Kidney (tissue), 14 donors: ENCODE results near the gene ITPKB. TPM values are rescaled to one million over a fixed set of nuclear protein-coding genes. Genes with fewer than 3 reads are reported as not detected.

Experiments used
- DNase-seq, 5 donors: peaks; one replicate each; pipeline ENCODE4 v3.0.0-alpha.2; 2013 to 2020
- FAIRE-seq: peaks from 2 replicates; lab custom pipeline; 2012; peaks lifted over from hg19 to GRCh38; lab: Jason Lieb, UNC
- H3K27ac ChIP-seq, 2 donors: one replicate each; pipeline ENCODE4 v1.7.0; 2013; ENCODE audit warnings: low read depth in 2 of 2, low read length in 2 of 2, inconsistent platforms in 1 of 2
- H3K27me3 ChIP-seq: one replicate; pipeline ENCODE4 v1.7.1; 2013; ENCODE audit warnings: low read length, inconsistent platforms; ENCODE audit not compliant: control insufficient read depth, insufficient read depth
- H3K36me3 ChIP-seq, 3 donors: one replicate each; pipeline versions ENCODE4 v1.7.0 to v1.7.1; 2013; ENCODE audit warnings: low read length in 3 of 3, control low read depth in 1 of 3, inconsistent platforms in 1 of 3; ENCODE audit not compliant: insufficient read depth in 3 of 3, control insufficient read depth in 2 of 3
- H3K4me1 ChIP-seq, 3 donors: one replicate each; pipeline versions ENCODE4 v1.7.0 to v1.7.1; 2013; ENCODE audit warnings: low read length in 3 of 3, inconsistent platforms in 1 of 3, low read depth in 1 of 3; ENCODE audit not compliant: control insufficient read depth in 2 of 3, insufficient read depth in 2 of 3
- H3K4me3 ChIP-seq, 3 donors: one replicate each; pipeline versions ENCODE4 v1.7.0 to v1.8.1; 2013; ENCODE audit warnings: low read length in 3 of 3, control low read depth in 1 of 3, inconsistent platforms in 1 of 3
- H3K9ac ChIP-seq, 3 donors: one replicate each; pipeline versions ENCODE4 v1.7.0 to v1.7.1; 2013; ENCODE audit warnings: low read length in 3 of 3, control low read depth in 1 of 3, inconsistent platforms in 1 of 3
- H3K9me3 ChIP-seq, 3 donors: one replicate each; pipeline versions ENCODE4 v1.7.0 to v1.7.1; 2013; ENCODE audit warnings: low read length in 3 of 3, control low read depth in 1 of 3, inconsistent platforms in 1 of 3; ENCODE audit not compliant: control insufficient read depth in 2 of 3, insufficient read depth in 1 of 3
- intact Hi-C: fragments of 100-400 bp; cut with DNase I; formaldehyde crosslinking; loops from one replicate; pipeline ENCODE4 v1.11.1; 2022
- polyA plus RNA-seq: library from polyadenylated mRNA; stranded (reverse); fragments of 350-450 nt; fragmentation: Illumina TruSeq; extraction: RNeasy Lipid Tissue Mini Kit (QIAGEN cat#74804); gene quantifications from one replicate; pipeline ENCODE4 v1.2.3, GENCODE V29; 2014; ENCODE audit warnings: low read depth, low replicate concordance; ENCODE audit not compliant: insufficient read depth
- total RNA-seq: library from RNA; stranded (reverse); fragmentation: NEBNext Ultra II Directional; extraction: Animal tissue kit (Norgen Biotek cat#: 25700); gene quantifications from one replicate; pipeline ENCODE4 v1.2.1, GENCODE V29; 2021
- TF ChIP-seq, protein P1 (sequence below): IDR thresholded peaks from 3 replicates; pipeline ENCODE4 v1.5.1; 2012; ENCODE audit warnings: mild to moderate bottlenecking, moderate library complexity, borderline replicate concordance; ENCODE audit not compliant: insufficient read depth; ENCODE audit errors: extremely low read depth
- donor health status: control.
- donor health status: control.
- donor health status: control.
- donor health status: control.
- donor health status: control.
- donor health status: DM: yes; HTN: yes; CAD: no.
- donor health status: Normal renal cell carcinoma (clear cell type).

The ITPKB gene
- total and polyA plus RNA-seq, 2 donors from 2014 or later: 20.2 to 39.3 TPM

DNA sequence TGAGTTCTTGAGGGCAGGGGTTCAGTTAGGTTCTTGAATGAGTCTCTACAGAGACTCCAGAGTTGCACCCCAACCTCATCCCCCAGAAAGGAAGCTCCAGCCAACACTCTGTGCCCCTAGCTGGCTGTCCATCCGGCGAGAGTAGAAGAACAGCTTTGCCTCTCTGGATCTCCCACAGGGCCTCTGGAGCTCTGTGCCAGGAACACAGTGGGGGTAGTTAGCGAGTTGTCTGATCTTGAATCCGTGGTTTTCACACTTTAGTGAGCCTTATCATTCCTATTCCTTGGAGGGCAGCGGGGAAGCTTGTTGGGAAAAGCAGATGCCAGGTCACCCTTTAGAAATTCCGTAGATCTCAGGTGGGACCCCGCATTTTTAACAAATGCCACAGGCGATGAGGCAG is 145.5 kb downstream of the ITPKB start:
- Histone ChIP-seq H3K36me3 (no peaks in the 10 kb centered on the region), H3K4me3 (no peak overlapping the region), H3K9ac (no peak overlapping the region), H3K9me3 (no peaks in the 10 kb centered on the region), H3K27ac (no peak overlapping the region), H3K4me1 (no peaks in the 10 kb centered on the region), H3K27me3 (no peaks in the 10 kb centered on the region)
- intact Hi-C loops: no loop called here
- TF ChIP-seq, protein P1, sequence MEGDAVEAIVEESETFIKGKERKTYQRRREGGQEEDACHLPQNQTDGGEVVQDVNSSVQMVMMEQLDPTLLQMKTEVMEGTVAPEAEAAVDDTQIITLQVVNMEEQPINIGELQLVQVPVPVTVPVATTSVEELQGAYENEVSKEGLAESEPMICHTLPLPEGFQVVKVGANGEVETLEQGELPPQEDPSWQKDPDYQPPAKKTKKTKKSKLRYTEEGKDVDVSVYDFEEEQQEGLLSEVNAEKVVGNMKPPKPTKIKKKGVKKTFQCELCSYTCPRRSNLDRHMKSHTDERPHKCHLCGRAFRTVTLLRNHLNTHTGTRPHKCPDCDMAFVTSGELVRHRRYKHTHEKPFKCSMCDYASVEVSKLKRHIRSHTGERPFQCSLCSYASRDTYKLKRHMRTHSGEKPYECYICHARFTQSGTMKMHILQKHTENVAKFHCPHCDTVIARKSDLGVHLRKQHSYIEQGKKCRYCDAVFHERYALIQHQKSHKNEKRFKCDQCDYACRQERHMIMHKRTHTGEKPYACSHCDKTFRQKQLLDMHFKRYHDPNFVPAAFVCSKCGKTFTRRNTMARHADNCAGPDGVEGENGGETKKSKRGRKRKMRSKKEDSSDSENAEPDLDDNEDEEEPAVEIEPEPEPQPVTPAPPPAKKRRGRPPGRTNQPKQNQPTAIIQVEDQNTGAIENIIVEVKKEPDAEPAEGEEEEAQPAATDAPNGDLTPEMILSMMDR: no peak
- FAIRE-seq (no peak), DNase-seq (no peak)

DNA sequence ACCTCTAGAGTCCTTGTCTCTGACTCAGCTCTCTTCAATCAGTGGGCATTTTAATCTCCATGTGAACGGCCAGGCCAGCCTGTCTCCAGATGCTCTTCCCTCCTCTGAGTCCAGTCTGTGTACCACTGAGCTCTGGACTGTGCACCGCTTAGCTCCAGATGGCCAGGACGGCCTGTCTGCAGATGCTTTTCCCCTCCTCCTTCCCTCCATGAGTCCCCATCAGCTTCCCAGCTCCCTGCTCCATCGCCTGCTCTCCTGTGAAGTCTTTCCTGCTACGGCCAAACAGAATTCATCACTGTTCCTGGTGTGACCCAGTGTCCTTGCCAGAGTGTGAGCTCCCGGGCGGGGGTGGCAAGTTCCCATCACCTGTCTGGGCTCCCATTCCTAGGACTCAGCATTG is 148.5 kb downstream of the ITPKB start:
- H3K27me3 ChIP-seq: no peaks in the 10 kb centered on the region
- DNase-seq: no peak
- FAIRE-seq: no peak
- no peaks in the 10 kb centered on the region for H3K4me1 ChIP-seq
- no peak overlapping the region for H3K4me3 ChIP-seq
- no peaks in the 10 kb centered on the region for H3K9me3 ChIP-seq
- H3K36me3 ChIP-seq: no peaks in the 10 kb centered on the region
- H3K27ac ChIP-seq: no peak overlapping the region
- TF ChIP-seq, protein P1: no peak
- no peak overlapping the region for H3K9ac ChIP-seq
- intact Hi-C loops: no loop called here

DNA sequence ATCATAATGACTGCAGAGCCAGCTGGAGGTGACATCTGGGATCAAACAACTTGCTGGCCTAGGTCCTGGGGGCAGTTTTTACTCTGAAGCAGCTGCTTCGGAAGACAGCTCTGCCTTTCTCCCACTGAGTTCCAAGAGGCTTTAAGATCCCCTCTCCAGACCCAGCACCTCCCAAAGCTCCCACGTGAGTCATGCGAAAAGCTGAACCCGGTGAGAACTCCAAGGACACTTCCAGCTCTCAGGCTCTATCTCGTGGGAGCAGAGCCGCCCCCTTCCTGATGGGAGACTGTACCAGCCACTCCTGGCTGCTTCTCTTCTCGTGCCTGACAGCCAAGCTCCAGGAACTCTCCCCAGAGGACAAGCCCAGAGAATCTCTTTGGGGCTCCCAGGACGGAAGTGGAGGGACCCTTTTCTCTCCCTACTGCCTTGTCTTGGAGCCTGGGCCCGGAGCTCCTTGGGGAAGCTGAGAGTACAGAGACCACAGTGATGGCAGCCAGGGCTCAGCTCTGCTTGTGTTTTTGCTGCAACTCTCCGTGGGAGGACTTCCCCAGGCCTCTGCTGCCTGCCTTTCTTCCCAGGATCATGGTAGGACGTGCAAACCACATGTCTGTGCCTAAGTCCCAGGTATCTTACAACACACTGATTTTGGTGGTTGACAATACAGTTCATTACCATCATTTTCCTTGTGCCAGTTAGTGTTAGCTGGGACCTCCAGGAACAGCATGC is 149.9 kb downstream of the ITPKB start:
- H3K4me1 ChIP-seq: no peaks in the 10 kb centered on the region
- DNase-seq: peak in 1 of 5 donors; percentile 52
- no peaks in the 10 kb centered on the region for H3K9me3 ChIP-seq
- H3K4me3 ChIP-seq: no peak overlapping the region
- H3K36me3 ChIP-seq: no peaks in the 10 kb centered on the region
- intact Hi-C loops: no loop called here
- H3K27ac ChIP-seq: no peak overlapping the region
- FAIRE-seq: no peak
- no peaks in the 10 kb centered on the region for H3K27me3 ChIP-seq
- H3K9ac ChIP-seq: no peak overlapping the region
- TF ChIP-seq, protein P1: no peak
